Measurements from ENCODE around the gene CREB3L1. TPM values are rescaled to one million over a fixed set of nuclear protein-coding genes. Genes with fewer than 3 reads are reported as not detected.
A peak's percentile ranks its signal among the peaks of the same experiment; 100 is the strongest.

The CREB3L1 gene
- polyA plus RNA-seq, 1 donor: 40.8 TPM

GRCh38 chr11:46345131-46345597 is 67.7 kb downstream of the CREB3L1 start:
- DNase-seq (ENCODE audit: low read depth): no peak

- DNase-seq (ENCODE audit: low read depth): no peak
These were observed 68.5 kb downstream of the CREB3L1 start for GRCh38 chr11:46345881-46346484.

- DNase-seq (ENCODE audit: low read depth): peak; percentile 34
These were observed 69.6 kb downstream of the CREB3L1 start, which contains the start of gene DGKZ for GRCh38 chr11:46346886-46347636. DGKZ (plus strand) TSS chr11:46347463; CDS start chr11:46347660, 197 bp downstream.

GRCh38 chr11:46347637-46348311 is 70.3 kb downstream of the CREB3L1 start:
- no peak for DNase-seq (ENCODE audit: low read depth)

- DNase-seq (ENCODE audit: low read depth): no peak
These were observed 71.3 kb downstream of the CREB3L1 start for GRCh38 chr11:46348566-46349401.

- no peak for DNase-seq (ENCODE audit: low read depth)
These were observed 73.2 kb downstream of the CREB3L1 start for GRCh38 chr11:46350695-46351094.

GRCh38 chr11:46351148-46351547 is 73.7 kb downstream of the CREB3L1 start:
- no peak for DNase-seq (ENCODE audit: low read depth)

GRCh38 chr11:46351606-46352005 is 74.1 kb downstream of the CREB3L1 start:
- DNase-seq (ENCODE audit: low read depth): no peak

- no peak for DNase-seq (ENCODE audit: low read depth)
These were observed 74.8 kb downstream of the CREB3L1 start for GRCh38 chr11:46352063-46352841.

- DNase-seq (ENCODE audit: low read depth): no peak
These were observed 76.2 kb downstream of the CREB3L1 start for GRCh38 chr11:46353698-46354097.

- DNase-seq (ENCODE audit: low read depth): no peak
These were observed 79.5 kb downstream of the CREB3L1 start for GRCh38 chr11:46356924-46357482.

GRCh38 chr11:46357483-46357936 is 80.0 kb downstream of the CREB3L1 start:
- no peak for DNase-seq (ENCODE audit: low read depth)

- DNase-seq (ENCODE audit: low read depth): no peak
These were observed 82.5 kb downstream of the CREB3L1 start for GRCh38 chr11:46359953-46360352.

GRCh38 chr11:46360878-46361277 is 83.4 kb downstream of the CREB3L1 start:
- no peak for DNase-seq (ENCODE audit: low read depth)

GRCh38 chr11:46361283-46362155 is 84.1 kb downstream of the CREB3L1 start:
- DNase-seq (ENCODE audit: low read depth): no peak

GRCh38 chr11:46362156-46363030 is 84.9 kb downstream of the CREB3L1 start:
- DNase-seq (ENCODE audit: low read depth): no peak

- no peak for DNase-seq (ENCODE audit: low read depth)
These were observed 85.6 kb downstream of the CREB3L1 start for GRCh38 chr11:46363031-46363407.

GRCh38 chr11:46363455-46364005 is 86.1 kb downstream of the CREB3L1 start:
- DNase-seq (ENCODE audit: low read depth): no peak

Measured in forelimb muscle (tissue), 1 donor.